HG02981 (cell line): Measurements from ENCODE around the gene MAGIX.
A peak's percentile ranks its signal among the peaks of the same experiment; 100 is the strongest.

Source experiments
- ATAC-seq: cut with Tn5 transposase; IDR thresholded peaks from one replicate; pipeline ENCODE4 v1.9.1; 2021; ENCODE audit warnings: mild to moderate bottlenecking, moderate library complexity; ENCODE audit not compliant: unreplicated experiment

The MAGIX gene

GRCh38 chrX:49179358-49179757 is 16.8 kb downstream of the MAGIX start:
- no peak for ATAC-seq

- no peak for ATAC-seq
These were observed 21.2 kb downstream of the MAGIX start for GRCh38 chrX:49183701-49184281.

DNA sequence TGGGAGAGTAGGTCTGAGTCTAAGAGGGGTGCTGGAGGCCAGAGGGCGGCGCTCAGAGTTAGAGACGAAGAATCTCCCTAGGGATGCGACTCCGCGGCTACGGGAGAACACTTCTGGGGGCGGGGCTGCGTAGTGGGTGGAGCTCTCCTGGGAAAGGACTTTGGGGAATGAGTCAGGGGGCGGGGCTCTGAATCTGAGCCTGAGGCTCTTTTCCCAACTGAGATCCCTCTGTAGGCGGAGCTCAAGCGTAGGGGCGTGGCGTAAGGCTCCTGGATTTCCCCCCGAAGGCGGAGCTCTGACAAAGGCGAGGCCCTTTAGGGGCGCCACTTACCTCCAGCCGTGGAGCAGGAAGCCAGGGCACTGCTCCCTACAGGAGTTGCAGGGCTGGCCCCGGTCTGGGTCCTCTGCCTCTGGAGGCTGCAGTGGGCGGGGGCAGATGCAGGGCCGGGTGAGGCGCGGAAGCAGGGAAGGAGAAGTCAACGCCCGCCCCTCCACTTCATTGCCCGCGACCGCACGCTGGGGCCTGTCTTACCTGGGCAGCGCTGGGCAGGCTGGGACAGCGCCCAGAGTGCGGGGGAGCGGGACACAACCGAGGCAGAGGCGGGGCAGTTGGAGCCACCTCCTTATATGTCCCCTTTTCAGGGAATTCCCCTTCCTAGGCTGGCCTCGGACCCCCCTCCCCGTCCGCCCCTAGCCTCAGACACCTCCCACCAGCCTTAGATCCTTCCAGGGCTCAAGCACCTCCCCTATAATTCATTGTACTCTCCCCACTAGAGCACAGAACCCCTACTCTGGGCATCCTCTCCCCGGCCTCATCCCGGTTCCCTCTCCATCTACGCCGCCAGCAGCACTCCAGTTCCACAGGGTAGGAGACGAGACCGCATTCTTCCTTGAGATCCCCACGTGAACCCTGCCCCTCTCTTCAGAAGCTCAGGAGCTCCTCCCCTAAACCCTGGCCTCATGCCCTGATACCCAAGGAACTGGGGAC is 22.0 kb downstream of the MAGIX start:
- ATAC-seq = peak; percentile 37

- no peak for ATAC-seq
These were observed 23.8 kb downstream of the MAGIX start, which contains the start of gene PRICKLE3 for GRCh38 chrX:49186125-49187027. Gene PRICKLE3, minus strand, starts transcription at chrX:49186373. Its CDS starts 76 bp downstream, at chrX:49186297.

GRCh38 chrX:49187028-49187394 is 24.5 kb downstream of the MAGIX start:
- no peak for ATAC-seq

DNA sequence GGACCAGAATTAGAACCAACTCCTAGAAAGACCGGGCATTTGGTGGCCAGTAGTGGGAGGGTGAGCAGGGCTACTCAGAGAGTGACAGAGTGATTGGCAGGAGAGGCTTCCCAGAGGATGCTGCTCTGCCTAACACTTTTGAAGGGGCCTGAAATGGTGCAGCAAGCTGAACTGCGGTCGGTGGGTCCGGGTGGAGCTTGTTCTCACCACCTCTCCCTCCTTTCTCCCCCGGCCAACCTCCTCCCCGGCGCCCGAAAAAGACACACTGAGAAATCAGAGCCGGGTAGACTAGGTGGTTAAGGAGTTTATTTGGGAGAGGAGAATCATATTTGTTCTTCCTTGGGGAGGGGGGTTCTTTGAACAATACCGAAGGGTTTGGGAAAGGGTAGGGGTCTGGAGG is 25.0 kb downstream of the MAGIX start:
- ATAC-seq = no peak

DNA sequence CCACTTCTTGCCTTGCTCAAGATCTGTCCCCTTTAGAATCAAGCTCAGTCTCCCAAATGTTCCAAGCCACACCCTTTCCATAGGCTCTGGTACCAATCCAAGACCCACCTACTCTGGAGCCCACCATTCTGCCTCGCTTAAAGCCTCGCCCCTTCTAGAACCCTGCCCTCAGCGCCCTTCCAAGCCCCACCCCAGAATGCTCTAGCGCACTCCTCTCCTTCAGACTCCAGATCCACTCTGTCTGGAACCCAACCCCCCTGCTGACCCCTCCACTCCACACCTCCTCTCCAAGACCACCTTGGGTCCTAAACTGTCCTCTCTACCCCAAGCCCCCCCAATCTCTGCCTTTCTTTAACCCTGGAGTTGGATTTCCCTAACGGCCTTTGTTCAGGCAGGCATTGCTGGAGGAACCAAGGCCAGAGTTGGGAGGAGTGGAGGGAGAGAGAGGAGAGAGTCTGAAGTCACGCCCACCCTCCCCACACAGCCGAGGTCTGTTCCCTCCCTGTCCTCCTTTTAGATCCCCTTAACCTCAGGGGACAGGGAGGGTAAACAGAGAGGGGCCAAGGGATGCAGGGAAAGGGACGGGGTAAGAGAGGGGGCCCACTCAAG is 26.0 kb downstream of the MAGIX start:
- no peak for ATAC-seq

DNA sequence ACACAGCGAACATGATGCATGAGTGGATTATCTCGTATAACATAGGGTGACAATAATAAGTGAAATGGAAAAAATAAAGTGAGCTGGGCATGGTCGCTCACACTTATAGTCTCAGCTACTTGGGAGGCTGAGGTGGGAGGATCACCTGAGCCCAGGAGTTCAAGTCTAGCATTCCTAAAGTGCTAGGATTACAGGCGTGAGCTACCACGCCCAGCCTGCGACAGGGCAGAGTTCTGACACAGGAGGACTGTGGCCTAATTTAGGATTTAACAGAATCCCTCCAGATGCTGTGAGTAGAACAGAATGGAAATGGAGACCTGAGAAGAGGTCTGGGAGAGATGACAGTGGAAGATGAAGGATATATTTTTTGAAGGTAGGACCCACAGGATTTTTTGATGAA is 27.0 kb downstream of the MAGIX start:
- ATAC-seq = no peak

DNA sequence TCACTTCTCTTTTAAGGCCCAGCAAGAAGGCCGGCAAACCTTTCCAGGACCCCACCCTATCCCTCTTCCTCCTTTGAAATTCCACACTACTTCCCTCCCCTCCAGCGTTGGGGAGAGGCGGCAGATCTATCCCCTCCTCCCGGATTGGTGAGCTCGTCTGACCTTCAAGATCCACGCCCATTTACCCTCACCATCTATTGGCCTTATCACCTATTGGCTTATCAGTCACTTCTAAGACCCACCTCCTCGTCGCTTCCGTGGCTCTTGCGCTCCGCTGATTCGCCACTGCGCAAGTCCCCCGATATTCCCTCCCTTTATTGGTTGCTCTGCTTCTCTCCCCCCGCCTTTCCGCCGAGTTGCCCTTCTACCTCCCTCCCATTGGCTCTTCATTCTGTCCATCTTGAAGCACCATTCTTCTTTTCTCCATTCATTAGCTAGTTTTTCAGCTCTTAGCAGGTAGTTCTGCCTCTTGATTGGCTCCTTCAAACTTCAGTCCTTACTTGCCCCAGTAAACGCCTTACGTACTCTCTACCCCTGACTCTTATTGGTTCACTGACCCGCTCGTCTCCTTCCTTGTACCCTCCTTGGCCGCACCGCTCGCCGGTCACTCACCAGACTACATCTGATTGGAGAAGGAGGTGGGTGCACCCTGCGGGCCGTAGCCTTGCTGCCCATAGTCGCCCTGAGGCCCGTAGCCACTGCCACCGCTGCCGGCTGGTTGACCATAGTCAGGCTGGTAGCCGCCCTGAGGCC is 28.4 kb downstream of the MAGIX start:
- peak; percentile 85 for ATAC-seq

- ATAC-seq = no peak
These were observed 29.0 kb downstream of the MAGIX start for GRCh38 chrX:49191574-49192011.

GRCh38 chrX:49192722-49193328 is 30.3 kb downstream of the MAGIX start:
- no peak for ATAC-seq

DNA sequence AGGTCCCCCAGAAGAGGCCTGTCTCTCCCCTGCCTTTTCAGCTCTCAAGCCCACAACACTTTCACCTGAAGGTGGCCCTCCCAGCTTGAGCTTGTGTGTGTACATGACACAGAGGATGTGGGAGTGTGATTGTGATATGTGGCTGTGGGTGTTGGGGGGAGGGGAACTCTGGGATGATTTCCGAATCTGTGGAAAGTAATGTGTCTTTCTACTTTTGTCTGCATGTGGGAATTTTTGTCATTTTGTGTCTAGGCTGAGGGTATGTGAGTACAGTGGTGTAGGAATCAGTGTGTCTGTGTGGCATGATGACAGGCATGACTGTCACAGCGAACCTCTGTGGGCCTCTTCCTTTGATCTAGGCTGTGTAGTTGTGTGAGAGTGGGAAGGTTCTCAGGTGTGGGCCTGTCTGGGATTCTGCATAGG is 31.0 kb downstream of the MAGIX start:
- no peak for ATAC-seq

DNA sequence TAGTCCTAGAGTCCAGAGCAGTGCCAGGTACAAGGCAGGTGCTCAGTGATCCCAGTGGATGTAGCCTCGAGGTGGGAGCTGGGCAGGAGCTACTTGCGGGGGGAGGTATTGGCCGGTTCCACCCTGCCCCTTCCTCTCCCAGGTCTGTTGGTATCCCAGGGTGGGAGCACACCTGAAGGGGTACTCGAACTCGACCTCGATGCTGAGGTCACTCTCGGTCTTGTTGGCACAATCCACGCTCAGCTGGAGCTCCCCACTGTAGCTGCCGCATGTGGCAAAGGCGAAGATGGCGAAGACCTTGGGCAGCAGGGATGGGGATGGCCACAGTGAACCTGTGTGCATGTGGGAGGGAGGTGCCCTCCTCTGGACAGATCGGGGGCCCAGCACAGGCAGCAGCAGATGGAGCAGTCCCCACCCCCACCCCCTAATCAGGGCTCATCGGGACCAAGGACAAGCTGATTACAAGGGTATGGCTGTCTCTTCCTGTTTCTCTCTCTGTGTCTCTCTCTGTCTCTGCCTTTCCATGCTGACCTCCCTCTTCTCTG is 35.1 kb downstream of the MAGIX start:
- ATAC-seq = no peak

DNA sequence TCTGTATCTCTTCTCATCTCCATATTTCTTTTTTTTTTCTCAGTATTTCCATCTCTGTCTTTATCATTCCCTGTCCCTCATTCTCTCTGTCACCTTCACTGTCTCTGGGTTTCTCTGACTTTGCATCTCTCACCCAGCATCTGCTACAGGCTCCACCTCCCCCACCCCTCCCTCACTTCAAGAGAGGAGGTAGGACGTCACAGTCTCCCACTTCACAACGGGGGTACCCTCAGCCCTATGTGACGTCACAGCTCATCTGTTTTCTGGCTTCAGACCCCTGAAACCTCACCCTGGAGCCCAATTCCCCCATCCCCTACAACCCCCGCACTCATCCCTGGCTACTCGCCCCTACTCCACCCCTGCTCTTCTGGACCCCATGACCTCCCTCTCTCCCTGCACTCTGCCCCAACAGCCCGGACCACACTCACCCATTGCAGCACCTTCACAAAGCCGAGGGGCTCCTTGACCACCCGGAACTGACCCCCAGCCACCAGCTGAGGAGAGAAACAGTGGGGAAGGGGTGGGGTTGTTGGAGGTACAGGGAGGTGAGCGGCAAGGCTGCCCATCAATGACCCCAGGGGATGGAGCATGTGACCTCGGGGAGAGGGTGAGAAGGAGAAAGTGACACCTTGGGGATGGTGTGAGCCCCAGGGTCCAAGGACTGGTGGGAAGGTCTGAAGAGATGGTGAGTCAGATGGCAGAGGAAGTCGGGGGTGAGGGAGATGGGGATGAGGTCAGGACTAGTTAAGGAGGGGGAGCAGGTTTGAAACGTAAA is 36.2 kb downstream of the MAGIX start:
- no peak for ATAC-seq

GRCh38 chrX:49199315-49199595 is 36.7 kb downstream of the MAGIX start:
- ATAC-seq = no peak

GRCh38 chrX:49199906-49200771 is 37.6 kb downstream of the MAGIX start, which contains the start of gene SYP:
Gene SYP, minus strand, starts transcription at chrX:49200193. Its CDS starts 7 bp downstream, at chrX:49200186.
- peak; percentile 97 for ATAC-seq

DNA sequence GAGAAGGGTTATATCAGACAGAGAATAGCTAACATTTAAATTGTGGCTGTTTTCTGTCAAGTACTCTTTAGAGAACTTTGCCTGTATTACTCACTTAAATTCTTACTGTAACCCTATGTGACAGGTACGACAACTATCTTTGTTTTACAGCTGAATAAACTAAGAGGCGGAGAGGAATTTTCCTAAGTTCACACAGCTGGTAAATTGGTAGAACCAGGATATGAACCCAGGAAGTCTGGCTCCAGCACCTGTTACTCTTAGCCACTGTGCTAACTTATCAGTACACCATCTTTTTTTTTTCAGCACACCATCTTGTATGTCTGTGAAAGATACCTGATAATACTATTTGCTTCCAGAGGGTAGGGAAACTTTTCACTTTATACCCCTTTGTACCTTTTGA is 39.5 kb downstream of the MAGIX start:
- ATAC-seq = no peak

DNA sequence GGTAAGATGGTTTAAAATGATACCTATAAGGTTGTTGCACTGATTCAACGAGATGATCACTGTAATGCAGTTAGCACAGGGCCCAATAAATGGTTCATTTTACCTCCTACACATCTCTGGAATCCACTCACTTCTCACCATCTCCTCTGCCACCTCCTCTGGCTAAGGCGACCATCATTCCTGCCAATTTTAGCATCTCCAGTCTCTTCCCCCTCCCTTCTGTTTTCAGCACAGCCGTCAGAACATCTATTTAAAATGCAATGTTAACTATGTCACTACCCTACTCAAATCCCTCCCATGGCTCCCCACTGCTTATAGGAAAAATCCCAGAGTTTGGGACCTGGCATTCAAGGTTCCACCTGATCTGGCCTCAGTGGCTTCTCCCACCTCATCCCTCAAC is 41.0 kb downstream of the MAGIX start:
- ATAC-seq = no peak
